HepG2 (cell line): ENCODE data around the gene PLEKHA5.

Experiments
- CTCF ChIP-seq: sonication (generic); formaldehyde crosslinking; IDR thresholded peaks from 2 replicates; pipeline ENCODE4 v1.5.0; 2020; ENCODE audit warnings: mild to moderate bottlenecking, missing genetic modification reagents, moderate library complexity
- E2F1 ChIP-seq: sonication (generic); formaldehyde crosslinking; IDR thresholded peaks from 2 replicates; pipeline ENCODE4 v1.5.0; 2020; ENCODE audit warnings: missing genetic modification reagents
- ZNF264 ChIP-seq: sonication (generic); formaldehyde crosslinking; IDR thresholded peaks from 2 replicates; pipeline ENCODE4 v1.4.0; 2020; ENCODE audit warnings: missing genetic modification reagents
- ZNF775 ChIP-seq: sonication (generic); formaldehyde crosslinking; IDR thresholded peaks from 2 replicates; pipeline ENCODE4 v1.4.0; 2020; ENCODE audit warnings: missing genetic modification reagents, mild to moderate bottlenecking, moderate library complexity, borderline replicate concordance

GRCh38 chr12:19284658-19285057, 155.1 kb downstream of the PLEKHA5 start:
- TF ChIP-seq ZNF775 (CRISPR knock-in tag) (no peak), ZNF264 (no peak), CTCF (CRISPR knock-in tag) (no peak), E2F1 (CRISPR knock-in tag) (no peak)
